GM20431 (cell line): ENCODE results near the gene ANGPTL8.

Experiments used
- in situ Hi-C: fragments of 300-500 bp; cut with MseI, MboI; formaldehyde crosslinking; loops from one replicate; pipeline ENCODE4 v1.15.0; 2020; ENCODE audit warnings: low sequenced_read_pairs; ENCODE audit not compliant: unreplicated experiment

The ANGPTL8 gene

DNA sequence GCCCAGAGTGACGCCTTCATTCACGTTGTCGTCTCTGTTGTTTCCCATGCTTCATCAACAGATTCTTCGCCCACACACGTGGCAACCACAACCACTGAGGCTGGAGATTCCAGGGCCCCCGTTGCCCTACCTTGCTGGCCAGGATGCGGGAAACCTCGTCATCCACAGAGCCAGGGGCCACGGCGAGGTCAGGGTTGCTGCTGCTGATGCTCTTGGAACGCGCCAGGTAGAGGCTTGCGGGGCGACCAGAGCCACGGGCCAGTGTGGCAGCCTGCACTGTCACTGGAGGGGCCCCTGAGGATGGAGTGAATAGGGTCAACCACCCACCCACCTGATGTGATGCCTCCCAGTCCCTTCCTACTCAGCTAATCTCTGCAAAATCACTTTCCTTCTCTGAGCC lies 6.3 kb upstream of the ANGPTL8 start:
- in situ Hi-C loops = no loop called here

- in situ Hi-C loops = no loop called here
Measured at GRCh38 chr19:11234486-11235075, 4.8 kb upstream of the ANGPTL8 start.

DNA sequence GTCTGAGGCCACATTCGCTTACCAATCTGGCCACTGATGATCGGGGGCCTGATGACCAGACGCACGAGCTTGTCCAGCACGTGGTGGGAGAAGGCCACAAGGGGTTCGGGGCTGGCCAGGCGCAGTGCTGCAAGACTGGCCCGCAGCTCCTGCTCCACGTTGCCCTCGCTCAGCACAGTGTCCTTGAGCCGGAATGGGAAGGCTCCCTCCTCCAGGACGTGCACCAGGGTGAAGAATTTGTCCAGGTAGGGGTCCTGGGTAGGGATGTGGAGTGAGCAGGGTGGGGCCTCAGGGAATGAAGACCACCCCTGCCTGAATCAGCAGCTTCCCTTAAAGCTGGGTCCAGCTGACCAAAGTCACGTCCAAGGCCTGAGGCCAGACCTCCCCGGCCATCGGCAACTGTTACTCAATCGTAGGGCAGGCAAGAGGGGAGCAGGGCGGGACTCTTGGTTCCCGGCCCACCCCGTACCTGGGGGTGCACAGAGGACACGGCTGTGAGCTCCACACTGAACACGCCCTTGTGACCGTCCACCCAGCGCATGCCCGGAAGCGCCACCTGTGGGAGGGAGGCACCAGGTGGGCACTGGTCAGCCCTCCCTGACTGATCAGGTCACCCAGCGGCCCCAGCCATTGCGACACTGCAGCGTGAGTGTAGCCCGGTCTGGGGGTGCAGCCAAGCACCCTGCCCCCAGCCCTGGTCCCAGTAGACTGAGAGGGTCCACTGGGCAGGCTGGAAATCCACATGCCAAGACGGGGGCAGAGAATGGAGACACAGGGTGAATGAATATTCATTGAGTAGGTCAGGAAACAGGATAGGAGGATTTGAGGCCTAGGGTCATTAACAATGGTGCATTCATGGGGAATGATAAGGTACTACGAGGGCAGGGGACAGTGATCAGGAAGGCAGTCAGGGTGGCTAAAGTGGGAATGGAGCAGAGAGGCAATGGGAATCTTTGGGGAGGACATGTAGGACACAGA lies 2.8 kb upstream of the ANGPTL8 start:
- in situ Hi-C loops = no loop called here

DNA sequence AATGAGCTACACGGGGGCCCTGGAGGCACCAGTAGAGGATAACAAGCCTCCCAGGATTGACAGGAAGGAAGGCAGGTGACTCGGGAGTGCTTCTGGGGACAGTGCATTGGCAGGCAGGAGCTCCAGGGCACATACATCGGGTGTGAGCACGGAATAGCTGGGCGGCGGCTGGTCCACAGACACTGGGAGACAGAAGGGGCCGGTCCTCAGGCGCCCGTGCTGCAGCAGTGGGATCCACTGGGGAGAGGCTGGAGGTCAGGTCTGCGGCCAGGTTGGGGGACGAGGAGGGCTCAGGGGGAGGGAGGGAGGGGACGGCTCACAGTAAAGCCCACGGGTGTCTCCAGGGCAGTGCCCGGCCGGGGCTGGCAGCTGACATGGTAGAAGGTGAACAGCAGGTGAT lies 2.1 kb upstream of the ANGPTL8 start:
- in situ Hi-C loops = no loop called here

DNA sequence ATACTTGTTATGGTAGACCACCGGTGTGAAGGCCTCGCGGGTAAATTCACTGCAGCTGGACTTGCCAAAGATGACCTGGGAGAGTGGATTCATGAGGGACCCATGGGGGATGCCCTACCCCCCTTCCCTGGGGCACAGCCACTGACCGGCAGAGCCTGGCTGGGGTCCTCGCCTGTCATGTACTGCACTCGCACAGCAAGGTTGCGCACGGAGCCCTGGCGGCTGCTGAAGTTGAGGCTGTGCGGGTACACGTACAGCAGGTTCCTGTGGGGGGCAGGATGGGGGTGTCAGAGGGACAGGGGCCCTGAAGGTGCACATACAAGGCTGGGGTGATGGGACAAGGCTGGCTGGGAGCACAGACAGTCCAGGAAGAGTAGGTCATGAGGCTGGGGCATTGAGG lies 1.4 kb upstream of the ANGPTL8 start:
- in situ Hi-C loops = no loop called here

GRCh38 chr19:11238781-11239376 lies 540 bp upstream of the ANGPTL8 start:
- in situ Hi-C loops = no loop called here

DNA sequence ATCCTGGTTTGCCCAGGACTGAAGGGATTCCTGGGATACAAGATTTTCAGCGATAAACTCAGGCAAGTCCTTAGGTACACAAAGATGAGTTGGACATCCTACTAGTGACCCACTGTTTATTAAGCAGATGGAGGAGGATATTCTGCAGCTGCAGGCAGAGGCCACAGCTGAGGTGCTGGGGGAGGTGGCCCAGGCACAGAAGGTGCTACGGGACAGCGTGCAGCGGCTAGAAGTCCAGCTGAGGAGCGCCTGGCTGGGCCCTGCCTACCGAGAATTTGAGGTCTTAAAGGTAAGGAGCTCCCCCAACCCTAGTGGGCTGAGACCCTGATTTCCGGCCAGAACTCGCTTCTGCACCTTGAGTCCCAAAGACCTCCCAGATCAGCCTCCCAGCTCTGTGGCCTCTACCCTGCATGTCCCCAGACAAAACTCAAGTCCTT lies 607 bp downstream of the ANGPTL8 start:
- in situ Hi-C loops = no loop called here

GRCh38 chr19:11242025-11242424 lies 2.6 kb downstream of the ANGPTL8 start:
- in situ Hi-C loops = no loop called here

- in situ Hi-C loops = no loop called here
Measured at GRCh38 chr19:11242864-11243797, 3.7 kb downstream of the ANGPTL8 start.

DNA sequence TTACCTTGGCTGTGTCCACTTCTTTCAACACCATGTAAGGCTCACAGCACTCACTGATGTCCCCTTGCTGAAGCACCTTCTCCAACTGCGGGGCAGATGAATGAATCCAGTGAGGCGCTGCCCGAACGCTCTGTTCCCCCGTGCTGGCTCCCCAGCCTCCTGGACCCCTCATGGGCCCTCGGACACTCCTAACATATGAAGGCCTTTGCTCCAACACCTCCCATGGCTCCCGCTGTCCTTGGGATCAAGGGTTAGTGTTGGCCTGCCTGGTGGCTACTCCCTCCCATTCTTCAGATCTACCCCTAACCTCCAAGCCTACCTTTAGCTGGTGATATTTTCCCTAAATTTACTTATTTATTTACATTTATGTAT lies 4.4 kb downstream of the ANGPTL8 start:
- in situ Hi-C loops = no loop called here

- in situ Hi-C loops = no loop called here
Measured at GRCh38 chr19:11244846-11245589, 5.6 kb downstream of the ANGPTL8 start.

DNA sequence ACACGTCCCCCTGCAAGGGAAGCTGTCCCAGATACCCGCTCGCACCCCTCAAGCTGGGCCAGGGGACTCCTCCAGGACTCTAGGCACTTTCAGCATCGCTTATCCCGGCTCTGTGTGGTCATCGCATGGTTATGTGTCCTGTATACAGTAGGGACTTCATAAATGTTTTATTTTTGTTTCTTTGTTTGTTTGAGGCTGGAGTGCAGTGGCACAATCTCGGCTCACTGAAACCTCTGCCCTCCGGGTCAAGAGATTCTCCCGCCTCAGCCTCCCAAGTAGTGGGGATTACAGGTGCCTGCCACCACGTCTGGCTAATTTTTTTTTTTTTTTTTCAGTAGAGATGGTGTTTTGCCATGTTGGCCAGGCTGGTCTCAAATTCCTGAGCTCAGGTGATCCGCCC lies 7.5 kb downstream of the ANGPTL8 start:
- in situ Hi-C loops = no loop called here

GRCh38 chr19:11247391-11247790 lies 8.0 kb downstream of the ANGPTL8 start:
- in situ Hi-C loops = no loop called here

GRCh38 chr19:11247934-11248333 lies 8.5 kb downstream of the ANGPTL8 start:
- in situ Hi-C loops = no loop called here

GRCh38 chr19:11248852-11249251 lies 9.4 kb downstream of the ANGPTL8 start:
- in situ Hi-C loops = no loop called here

DNA sequence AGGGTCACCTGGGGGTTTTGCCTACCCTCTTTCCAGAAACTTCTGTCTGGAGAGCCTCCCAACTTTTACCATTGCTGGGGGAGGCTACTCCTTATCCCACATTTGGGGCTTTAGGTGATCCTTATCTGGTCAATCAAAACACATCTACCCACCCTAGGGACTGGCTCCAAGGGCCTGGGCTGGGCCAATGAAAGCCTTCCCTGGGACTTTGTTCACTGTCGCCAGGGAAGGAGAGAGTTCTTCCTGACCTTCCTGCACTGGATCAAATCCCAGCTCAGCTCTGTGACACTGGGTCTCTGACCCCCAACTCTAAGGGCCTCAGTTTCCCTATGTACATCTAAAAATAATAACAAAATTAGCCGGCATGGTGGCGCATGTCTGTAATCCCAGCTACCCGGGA lies 11.8 kb downstream of the ANGPTL8 start:
- in situ Hi-C loops = no loop called here

GRCh38 chr19:11251650-11252314 lies 12.4 kb downstream of the ANGPTL8 start:
- in situ Hi-C loops = no loop called here

GRCh38 chr19:11252665-11253355 lies 13.4 kb downstream of the ANGPTL8 start:
- in situ Hi-C loops = no loop called here
